Effector memory CD4-positive, alpha-beta T cell (primary cell): ENCODE results near the gene ASXL1.

ENCODE experiments used
- DNase-seq, 3 donors: peaks; one replicate each; pipeline ENCODE4 v3.0.0-alpha.2; 2020
- H3K27ac ChIP-seq: 2 replicates; pipeline ENCODE4 v1.7.0; 2013; ENCODE audit warnings: mild to moderate bottlenecking, low read length, moderate library complexity; ENCODE audit not compliant: insufficient read depth, poor library complexity, severe bottlenecking
- H3K27me3 ChIP-seq: replicated peaks from 2 replicates; pipeline ENCODE4 v1.7.0; 2013; ENCODE audit warnings: mild to moderate bottlenecking, low read length; ENCODE audit not compliant: insufficient read depth, control insufficient read depth, poor library complexity, severe bottlenecking
- H3K36me3 ChIP-seq: 2 replicates; pipeline ENCODE4 v1.7.0; 2013; ENCODE audit warnings: mild to moderate bottlenecking, low read length, moderate library complexity; ENCODE audit not compliant: control insufficient read depth, insufficient read depth
- H3K4me1 ChIP-seq: 2 replicates; pipeline ENCODE4 v1.7.0; 2013; ENCODE audit warnings: low read length, mild to moderate bottlenecking; ENCODE audit not compliant: control insufficient read depth, insufficient read depth, poor library complexity, severe bottlenecking
- H3K4me3 ChIP-seq: 2 replicates; pipeline ENCODE4 v1.7.0; 2013; ENCODE audit warnings: low read length, low read depth, mild to moderate bottlenecking; ENCODE audit not compliant: insufficient read depth, poor library complexity, severe bottlenecking
- H3K9me3 ChIP-seq: 2 replicates; pipeline ENCODE4 v1.7.0; 2013; ENCODE audit warnings: mild to moderate bottlenecking, low read length, moderate library complexity; ENCODE audit not compliant: control insufficient read depth

The ASXL1 gene

DNA sequence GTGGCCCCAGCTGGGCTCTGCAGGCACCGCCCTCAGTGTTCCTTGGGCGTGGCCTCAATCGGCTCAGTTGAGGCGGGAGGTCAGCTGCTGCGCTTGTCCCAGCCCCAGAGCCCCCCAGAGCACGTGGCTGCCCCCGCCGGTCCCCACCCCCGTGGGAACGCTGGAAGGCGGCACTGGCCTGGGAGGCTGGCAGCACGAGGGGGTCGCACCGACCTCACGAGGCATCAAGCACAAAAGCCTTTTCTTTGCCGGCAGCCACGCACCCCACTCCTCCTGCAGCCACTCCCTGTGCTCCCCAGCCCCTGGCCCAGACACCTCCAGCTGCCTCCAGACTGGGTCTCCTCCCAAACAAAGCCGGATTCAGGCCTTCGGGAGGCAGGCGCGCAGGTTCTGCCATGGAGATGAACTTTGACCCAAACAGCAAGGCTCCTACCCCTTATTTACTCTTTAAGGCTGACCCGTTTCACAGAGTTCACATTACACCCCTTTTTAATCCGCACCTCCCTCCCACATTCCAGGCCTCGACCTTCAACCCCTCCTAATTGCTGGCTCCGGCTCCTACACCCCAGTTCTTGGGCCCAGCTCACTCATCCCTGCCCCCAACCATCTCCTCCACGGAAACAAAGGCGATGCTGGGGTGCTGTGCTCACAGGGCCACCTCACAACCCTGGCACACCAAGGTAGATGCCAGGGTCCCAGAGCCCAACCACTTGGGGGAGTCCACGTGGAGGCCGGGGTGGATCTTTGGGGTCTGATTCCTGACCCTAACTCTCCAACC, 115.3 kb downstream of the ASXL1 start:
- Histone ChIP-seq H3K36me3 (peaks cover 38% of the 10 kb centered on the region), H3K9me3 (no peaks in the 10 kb centered on the region), H3K27ac (peak overlapping the region; percentile 20), H3K4me3 (no peak overlapping the region), H3K4me1 (no peaks in the 10 kb centered on the region), H3K27me3 (no peaks in the 10 kb centered on the region)
- no peak for DNase-seq

DNA sequence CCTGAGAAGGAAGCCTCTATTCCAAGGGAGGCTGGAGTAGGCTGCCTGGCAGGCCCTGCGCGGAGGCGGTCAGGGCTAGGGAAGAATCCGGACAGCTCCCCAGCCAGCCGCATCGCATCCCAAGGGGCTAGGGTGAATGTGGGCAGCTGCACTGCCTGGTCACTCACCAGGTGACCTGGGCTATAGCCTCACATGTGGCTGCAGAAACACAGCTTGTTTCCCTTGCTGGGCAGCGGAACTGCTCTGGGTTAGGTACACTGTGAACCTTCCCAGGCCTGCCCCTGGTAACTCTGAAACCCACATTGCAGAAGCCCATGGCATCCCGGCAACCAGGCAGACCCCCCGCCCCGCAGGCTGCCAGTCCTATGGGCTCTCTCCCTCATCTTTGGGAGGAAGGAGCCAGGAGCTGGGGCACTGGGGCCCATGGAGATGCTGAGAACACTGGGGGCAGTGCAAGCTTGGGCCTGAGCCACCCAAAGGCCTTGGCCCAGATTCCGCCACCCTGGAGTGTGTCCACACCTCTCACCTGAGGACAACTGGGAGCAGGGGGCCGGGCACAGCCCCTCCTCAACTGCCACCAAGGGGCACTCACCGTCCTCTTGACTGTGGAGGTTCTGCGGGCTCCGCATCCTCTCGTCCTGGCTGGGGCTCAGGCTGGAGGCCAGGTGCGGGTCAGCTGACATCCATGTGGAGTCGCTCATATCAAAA, 116.0 kb downstream of the ASXL1 start:
- Histone ChIP-seq H3K36me3 (peaks cover 38% of the 10 kb centered on the region), H3K27me3 (no peaks in the 10 kb centered on the region), H3K4me1 (no peaks in the 10 kb centered on the region), H3K4me3 (no peak overlapping the region), H3K9me3 (no peaks in the 10 kb centered on the region), H3K27ac (peak overlapping the region; percentile 20)
- DNase-seq, result no peak

DNA sequence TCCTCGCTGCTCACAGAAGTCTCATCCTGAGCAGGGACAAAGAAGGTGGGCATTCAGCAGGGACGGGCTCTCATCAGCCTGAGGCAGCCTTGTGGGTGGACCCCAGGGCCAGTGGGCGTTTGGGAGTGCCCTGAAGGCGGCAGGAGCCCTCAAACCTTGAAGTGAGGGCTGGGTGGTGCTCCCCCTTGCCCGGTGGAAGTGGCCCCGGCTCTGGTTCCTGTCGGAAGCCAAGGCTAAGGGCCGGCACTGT, 116.5 kb downstream of the ASXL1 start:
- no peaks in the 10 kb centered on the region for H3K27me3 ChIP-seq
- H3K27ac ChIP-seq, result no peak overlapping the region
- H3K4me3 ChIP-seq, result no peak overlapping the region
- peaks cover 38% of the 10 kb centered on the region for H3K36me3 ChIP-seq
- DNase-seq, result no peak
- no peaks in the 10 kb centered on the region for H3K9me3 ChIP-seq
- no peaks in the 10 kb centered on the region for H3K4me1 ChIP-seq

DNA sequence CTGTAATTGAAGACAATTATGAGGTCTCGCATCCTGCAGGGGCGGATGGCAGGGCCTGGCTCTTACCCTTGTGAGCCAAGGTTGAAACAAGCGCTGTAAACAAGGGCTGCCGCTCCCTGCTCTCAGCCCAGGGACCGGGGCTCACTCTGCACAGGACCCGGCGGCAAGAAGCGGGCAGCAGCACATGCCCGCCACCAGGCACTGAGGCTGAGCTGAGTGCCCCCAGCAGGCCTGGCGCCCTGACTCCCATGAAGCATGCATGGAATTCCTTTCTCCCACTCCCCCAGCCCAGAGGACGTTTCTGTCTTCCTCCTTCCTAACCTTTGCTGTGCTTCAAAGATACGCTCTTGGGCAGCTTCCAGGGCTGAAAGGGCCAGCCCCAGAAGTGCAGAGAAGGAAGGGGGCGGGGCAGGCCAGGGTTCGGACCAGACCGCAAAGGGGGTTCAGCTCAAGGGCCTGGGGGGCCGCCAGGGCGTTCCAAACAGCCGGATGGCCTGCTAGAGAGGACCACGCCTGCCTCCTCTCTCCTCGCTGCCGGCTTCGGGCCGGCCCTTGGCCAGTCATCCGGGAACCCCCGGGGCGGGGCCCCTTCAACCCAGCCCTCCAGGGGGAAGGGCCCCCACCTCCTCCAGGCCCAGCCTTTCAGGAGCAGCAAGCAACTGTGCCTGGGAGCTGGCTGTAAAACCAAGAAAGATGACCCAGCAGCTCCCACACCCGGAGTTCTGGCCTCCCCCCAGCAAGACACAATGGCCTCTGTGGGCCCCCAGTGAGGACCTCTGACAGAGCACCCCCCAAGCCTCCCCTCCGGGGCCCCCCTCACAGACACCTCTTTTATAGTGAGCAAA, 117.1 kb downstream of the ASXL1 start:
- peaks cover 38% of the 10 kb centered on the region for H3K36me3 ChIP-seq
- no peak for DNase-seq

GRCh38 chr20:32476684-32477593, 118.8 kb downstream of the ASXL1 start:
- Histone ChIP-seq H3K9me3 (no peaks in the 10 kb centered on the region), H3K4me1 (peaks cover 4% of the 10 kb centered on the region), H3K27ac (no peak overlapping the region), H3K27me3 (no peaks in the 10 kb centered on the region), H3K4me3 (no peak overlapping the region), H3K36me3 (peaks cover 31% of the 10 kb centered on the region)
- no peak for DNase-seq

More for the DNA sequence above, 117.1 kb downstream of the ASXL1 start:
- H3K27me3 ChIP-seq, result no peaks in the 10 kb centered on the region
- no peaks in the 10 kb centered on the region for H3K9me3 ChIP-seq
- no peak overlapping the region for H3K27ac ChIP-seq
- H3K4me3 ChIP-seq, result no peak overlapping the region
- no peaks in the 10 kb centered on the region for H3K4me1 ChIP-seq

DNA sequence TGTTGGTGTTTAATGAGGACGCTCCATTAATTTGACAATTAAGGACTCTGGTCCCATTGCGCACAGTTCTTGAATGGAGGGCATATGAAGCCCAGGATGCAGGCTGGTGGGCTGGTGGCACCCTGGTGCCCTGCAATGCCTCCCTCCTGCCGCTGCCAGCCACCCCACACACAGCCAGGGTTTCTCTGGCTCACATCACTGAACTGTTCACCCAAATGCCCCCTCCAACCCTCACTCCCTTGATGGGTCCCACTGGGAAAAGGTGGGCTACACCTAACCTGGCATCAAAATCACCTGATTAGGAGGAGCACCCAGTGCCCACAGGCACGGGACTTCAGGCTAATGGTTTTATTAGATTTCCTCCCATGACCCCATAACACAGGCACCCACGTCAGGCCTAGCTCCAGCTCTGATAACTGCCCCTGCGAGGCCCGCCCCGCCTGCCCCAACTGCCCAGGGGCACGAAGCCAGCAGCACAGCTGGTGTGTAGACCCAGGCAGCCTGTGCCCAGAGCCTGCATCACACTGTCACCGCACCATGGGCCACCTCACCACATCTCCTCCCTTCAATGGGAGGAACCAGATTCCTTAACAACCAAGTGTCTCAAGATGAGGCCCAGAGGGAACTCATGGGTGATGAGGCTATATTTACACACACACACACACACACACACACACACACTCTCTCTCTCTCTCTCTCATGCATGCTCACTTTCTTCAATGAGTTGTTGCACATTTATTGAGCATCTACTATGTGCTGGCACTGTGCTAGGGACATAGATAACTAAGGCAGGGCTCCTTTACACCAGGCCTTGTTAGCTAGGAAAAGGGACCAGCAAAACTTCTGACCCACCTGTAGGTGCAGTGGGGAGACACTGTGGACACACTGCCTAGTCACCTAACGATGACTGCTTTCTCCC, 119.7 kb downstream of the ASXL1 start:
- H3K9me3 ChIP-seq, result no peaks in the 10 kb centered on the region
- DNase-seq, result no peak
- H3K27me3 ChIP-seq, result no peaks in the 10 kb centered on the region
- no peak overlapping the region for H3K4me3 ChIP-seq
- peaks cover 23% of the 10 kb centered on the region for H3K36me3 ChIP-seq
- no peak overlapping the region for H3K27ac ChIP-seq
- peaks cover 10% of the 10 kb centered on the region for H3K4me1 ChIP-seq

GRCh38 chr20:32478576-32478975, 120.4 kb downstream of the ASXL1 start:
- H3K4me1 ChIP-seq, result peaks cover 10% of the 10 kb centered on the region
- H3K27me3 ChIP-seq, result no peaks in the 10 kb centered on the region
- no peaks in the 10 kb centered on the region for H3K9me3 ChIP-seq
- peak overlapping the region; percentile 23 for H3K27ac ChIP-seq
- peaks cover 17% of the 10 kb centered on the region for H3K36me3 ChIP-seq
- no peak for DNase-seq
- H3K4me3 ChIP-seq, result no peak overlapping the region

GRCh38 chr20:32479012-32479411, 120.9 kb downstream of the ASXL1 start:
- DNase-seq, result no peak
- Histone ChIP-seq H3K4me3 (no peak overlapping the region), H3K27me3 (no peaks in the 10 kb centered on the region), H3K9me3 (no peaks in the 10 kb centered on the region), H3K4me1 (peaks cover 13% of the 10 kb centered on the region), H3K27ac (peak overlapping the region; percentile 23), H3K36me3 (peaks cover 13% of the 10 kb centered on the region)
